NB4 (cell line): Measurements from ENCODE around the gene PLCH1.

Source experiments
- DNase-seq: peaks from one replicate; pipeline ENCODE4 v3.0.0; 2010; ENCODE audit warnings: low read depth
- H3K4me3 ChIP-seq: one replicate; pipeline ENCODE4 v1.5.1; 2011; ENCODE audit warnings: mild to moderate bottlenecking, low read depth, low read length, moderate library complexity
- CTCF ChIP-seq: IDR thresholded peaks from one replicate; pipeline ENCODE4 v1.5.1; 2012; ENCODE audit warnings: low read depth, low read length
- MYC ChIP-seq: IDR thresholded peaks from 2 replicates; pipeline ENCODE4 v1.6.1; 2011; ENCODE audit warnings: low read depth, low read length
- POLR2A ChIP-seq: IDR thresholded peaks from 2 replicates; pipeline ENCODE4 v1.6.1; 2011; ENCODE audit warnings: mild to moderate bottlenecking; ENCODE audit not compliant: insufficient read length; ENCODE audit errors: extremely low read depth
- TF ChIP-seq, protein P1 (sequence below): IDR thresholded peaks from 2 replicates; pipeline ENCODE4 v1.6.1; 2011; ENCODE audit warnings: low read depth, low read length

Gene PLCH1

GRCh38 chr3:155330370-155330769 is 414.5 kb downstream of the PLCH1 start:
- H3K4me3 ChIP-seq: no peak overlapping the region
- no peak for DNase-seq
- TF ChIP-seq, protein P1, sequence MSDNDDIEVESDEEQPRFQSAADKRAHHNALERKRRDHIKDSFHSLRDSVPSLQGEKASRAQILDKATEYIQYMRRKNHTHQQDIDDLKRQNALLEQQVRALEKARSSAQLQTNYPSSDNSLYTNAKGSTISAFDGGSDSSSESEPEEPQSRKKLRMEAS: no peak
- TF ChIP-seq MYC (no peak), POLR2A (no peak), CTCF (no peak)

DNA sequence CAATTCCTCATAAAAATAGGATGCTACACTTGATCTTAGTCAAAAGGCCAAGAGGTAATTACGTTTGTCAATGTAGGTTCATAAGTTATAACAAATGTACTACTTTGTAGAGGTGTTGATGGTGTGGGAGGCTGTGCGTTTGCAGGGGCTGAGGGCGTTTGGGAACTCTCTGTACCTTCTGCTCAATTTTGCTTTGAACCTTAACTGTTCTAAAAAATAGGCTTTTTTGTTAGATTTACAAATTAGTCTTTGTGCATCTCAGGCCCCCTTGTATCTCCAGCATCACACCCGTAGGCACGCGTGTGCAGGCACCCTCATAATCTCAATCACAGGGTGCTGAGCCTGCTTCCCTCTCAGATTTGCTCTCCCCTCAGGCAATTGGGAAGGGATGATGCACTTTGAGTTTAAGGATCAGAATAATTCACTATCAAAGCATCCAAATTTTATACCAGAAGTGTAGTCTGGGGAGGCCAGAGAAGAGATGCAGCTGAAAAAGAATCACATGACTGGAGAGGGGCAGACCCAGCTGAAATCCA is 415.3 kb downstream of the PLCH1 start:
- H3K4me3 ChIP-seq: no peak overlapping the region
- no peak for DNase-seq
- TF ChIP-seq MYC (no peak), POLR2A (no peak), CTCF (no peak)
- TF ChIP-seq, protein P1: no peak

DNA sequence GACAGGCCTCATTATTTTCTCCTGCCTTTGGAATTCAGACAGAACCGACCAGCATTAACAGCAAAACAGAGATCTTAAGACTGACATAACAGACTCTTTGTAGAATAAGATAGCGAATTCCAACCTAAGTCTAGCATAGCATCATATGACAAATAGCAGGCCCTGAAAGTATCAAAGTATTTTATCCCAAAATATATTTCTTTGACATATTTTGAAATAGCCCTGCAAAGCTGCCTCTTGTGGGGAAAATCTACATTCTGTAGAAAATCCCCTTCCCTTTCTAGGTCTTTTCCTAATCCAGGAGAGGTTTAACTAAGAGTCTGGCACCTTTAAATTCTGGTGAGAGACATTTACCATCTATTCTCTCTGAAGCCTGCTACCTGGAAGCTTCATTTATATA is 417.0 kb downstream of the PLCH1 start:
- DNase-seq: no peak
- TF ChIP-seq CTCF: no peak
- TF ChIP-seq POLR2A: no peak
- TF ChIP-seq, protein P1: no peak
- no peak for TF ChIP-seq MYC
- H3K4me3 ChIP-seq: no peak overlapping the region

GRCh38 chr3:155327430-155327829 is 417.4 kb downstream of the PLCH1 start:
- H3K4me3 ChIP-seq: no peak overlapping the region
- TF ChIP-seq CTCF (no peak), POLR2A (no peak), MYC (no peak)
- TF ChIP-seq, protein P1: no peak
- no peak for DNase-seq

DNA sequence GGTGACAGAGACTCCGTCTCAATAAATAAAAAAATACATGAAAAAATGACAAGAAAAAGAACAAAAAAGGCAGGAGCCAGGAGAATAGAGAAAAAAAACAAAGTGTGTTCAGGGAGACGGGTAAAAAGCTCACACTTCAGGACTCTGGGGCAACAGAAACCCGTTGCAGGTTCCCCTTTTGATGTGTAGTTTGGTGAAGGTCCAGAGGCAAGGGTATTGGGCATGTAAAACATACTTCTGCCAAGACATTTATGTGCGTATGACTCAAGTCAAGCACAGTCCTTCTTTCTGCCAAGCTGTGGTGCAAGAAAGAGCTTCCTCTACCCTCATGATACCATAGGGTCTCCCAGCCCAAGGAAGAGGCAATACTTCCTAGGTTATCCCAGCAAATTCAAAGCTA is 418.0 kb downstream of the PLCH1 start:
- H3K4me3 ChIP-seq: no peak overlapping the region
- peak; percentile 10 for DNase-seq
- TF ChIP-seq MYC (0 out of 2 replicates have a peak, but pooled peaks have one; percentile 12), POLR2A (no peak)

GRCh38 chr3:155326244-155326643 is 418.6 kb downstream of the PLCH1 start:
- TF ChIP-seq POLR2A (no peak), CTCF (no peak), MYC (no peak)
- TF ChIP-seq, protein P1: no peak
- H3K4me3 ChIP-seq: no peak overlapping the region
- no peak for DNase-seq
